ENCODE measurements around the gene LRMDA.

Gene LRMDA

DNA sequence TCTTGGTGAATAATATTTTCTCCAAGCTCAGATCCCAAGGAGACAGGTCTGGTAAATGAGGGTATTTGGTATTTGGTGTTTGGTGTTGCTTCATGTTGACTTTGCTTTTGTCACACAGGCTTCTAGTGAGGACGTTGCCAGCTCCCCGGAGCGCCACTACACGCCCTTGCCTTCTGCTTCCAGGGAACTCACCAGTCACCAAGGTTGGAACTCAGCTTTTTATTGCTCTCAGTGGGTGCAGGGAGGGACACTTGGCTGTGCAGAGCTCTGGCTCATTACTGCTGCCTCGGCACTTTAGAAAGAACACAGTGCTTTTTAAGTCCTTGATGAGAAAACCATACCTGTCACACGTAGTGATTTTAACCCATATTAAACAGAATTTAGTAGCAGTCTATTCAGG is 892.9 kb downstream of the LRMDA start:
- Mint-ChIP-seq H3K36me3 (ENCODE audit: low read depth) (no peaks in the 10 kb centered on the region), H3K27me3 (ENCODE audit: low read depth) (no peaks in the 10 kb centered on the region), H3K4me1 (ENCODE audit: low read depth) (no peaks in the 10 kb centered on the region), H3K9me3 (no peaks in the 10 kb centered on the region), H3K27ac (no peak overlapping the region), H3K4me3 (no peak overlapping the region)

DNA sequence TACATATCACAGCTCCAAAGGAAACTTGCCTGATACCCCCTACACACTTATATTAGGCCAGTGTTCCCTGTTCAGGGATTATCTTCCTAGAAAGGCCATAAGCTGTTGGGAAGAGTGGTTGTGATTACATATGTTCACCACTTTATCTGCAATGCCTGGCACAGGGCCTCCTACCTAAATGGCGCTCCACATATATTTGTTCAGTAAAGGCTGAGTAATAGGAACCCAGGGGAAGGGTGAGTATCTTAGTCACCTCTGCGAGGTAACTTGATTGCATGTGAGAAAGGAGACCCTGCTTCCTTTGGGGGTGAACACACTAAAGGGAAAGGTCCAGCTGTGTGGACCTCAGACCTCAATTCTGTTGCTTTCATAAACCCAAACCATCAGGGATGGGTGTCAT is 896.0 kb downstream of the LRMDA start:
- Mint-ChIP-seq H3K36me3 (ENCODE audit: low read depth) (no peaks in the 10 kb centered on the region), H3K27ac (no peak overlapping the region), H3K27me3 (ENCODE audit: low read depth) (no peaks in the 10 kb centered on the region), H3K4me1 (ENCODE audit: low read depth) (no peaks in the 10 kb centered on the region), H3K9me3 (no peaks in the 10 kb centered on the region), H3K4me3 (no peak overlapping the region)

DNA sequence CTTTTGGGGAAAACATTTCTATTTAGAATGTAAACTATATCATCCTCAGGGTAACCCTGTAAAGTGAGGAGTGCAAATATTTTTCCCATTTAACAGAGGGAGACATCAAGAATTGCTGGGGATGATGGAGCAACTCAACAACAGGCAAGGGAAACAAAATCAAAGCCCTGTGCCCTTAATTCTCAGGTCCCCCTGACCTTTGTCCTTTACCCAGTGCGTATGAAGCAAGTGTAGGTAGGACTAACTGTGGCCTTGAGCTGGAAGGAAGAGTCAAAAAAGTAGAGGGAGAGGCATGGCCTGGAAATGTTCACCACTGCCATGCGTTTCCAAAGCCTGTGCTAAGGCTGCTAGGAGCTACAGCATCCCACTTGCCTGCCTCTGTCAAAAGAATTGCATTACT is 896.9 kb downstream of the LRMDA start:
- no peaks in the 10 kb centered on the region for H3K36me3 Mint-ChIP-seq (ENCODE audit: low read depth)
- H3K9me3 Mint-ChIP-seq: no peaks in the 10 kb centered on the region
- H3K4me1 Mint-ChIP-seq (ENCODE audit: low read depth): no peaks in the 10 kb centered on the region
- no peak overlapping the region for H3K27ac Mint-ChIP-seq
- H3K4me3 Mint-ChIP-seq: no peak overlapping the region
- H3K27me3 Mint-ChIP-seq (ENCODE audit: low read depth): no peaks in the 10 kb centered on the region

DNA sequence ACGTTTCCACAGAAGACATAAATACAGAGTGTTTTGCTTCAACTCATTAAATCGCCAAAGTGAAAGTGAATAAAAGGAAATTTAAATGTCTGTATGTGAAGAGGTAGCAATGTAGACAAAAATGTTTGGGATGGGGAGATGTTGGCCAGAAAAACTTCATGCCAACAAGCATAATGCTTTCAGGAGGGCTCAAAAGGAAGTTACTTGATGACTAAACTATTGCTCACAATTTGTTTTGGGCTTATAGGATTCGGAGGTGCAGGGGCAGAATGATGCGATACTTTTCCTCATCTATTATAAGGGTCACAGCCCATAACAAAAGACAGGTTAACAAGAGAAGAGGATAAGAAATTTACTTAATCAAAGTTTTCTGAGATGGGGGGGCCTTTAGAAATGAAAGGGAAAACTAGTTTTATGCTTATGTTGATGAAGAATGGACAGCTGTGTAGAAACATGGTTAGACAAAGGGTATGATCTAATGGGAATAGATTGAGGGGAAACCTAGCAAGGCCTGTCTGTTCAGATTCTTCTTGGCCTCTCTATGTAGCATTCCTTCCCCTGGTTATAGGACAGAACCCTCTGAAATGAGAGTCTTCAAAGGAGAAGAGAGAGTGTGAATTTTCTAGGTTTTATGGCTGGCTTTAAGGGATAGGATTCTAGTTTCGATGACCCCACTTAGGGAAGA is 898.6 kb downstream of the LRMDA start:
- H3K4me1 Mint-ChIP-seq (ENCODE audit: low read depth): no peaks in the 10 kb centered on the region
- no peak overlapping the region for H3K4me3 Mint-ChIP-seq
- H3K27ac Mint-ChIP-seq: no peak overlapping the region
- no peaks in the 10 kb centered on the region for H3K36me3 Mint-ChIP-seq (ENCODE audit: low read depth)
- H3K27me3 Mint-ChIP-seq (ENCODE audit: low read depth): no peaks in the 10 kb centered on the region
- no peaks in the 10 kb centered on the region for H3K9me3 Mint-ChIP-seq

DNA sequence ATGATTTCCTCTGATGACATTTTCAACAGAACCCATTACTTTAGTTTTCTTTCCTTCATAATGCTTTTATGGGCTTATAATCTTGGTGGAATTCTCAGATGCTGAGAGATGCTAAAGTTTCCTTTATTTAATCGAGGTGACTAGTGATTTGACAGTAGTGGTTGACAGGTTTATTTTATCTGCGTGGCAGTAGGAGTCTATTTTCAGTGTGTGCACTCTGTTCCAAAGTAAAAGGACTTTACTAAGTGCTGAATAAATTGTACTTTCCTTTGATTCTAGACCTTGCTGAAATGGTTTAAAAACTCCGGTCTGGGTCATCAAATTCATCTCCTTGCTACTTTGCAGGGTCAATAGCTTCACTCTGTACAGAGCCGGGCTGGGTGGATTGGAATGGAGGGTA is 900.3 kb downstream of the LRMDA start:
- no peaks in the 10 kb centered on the region for H3K4me1 Mint-ChIP-seq (ENCODE audit: low read depth)
- no peaks in the 10 kb centered on the region for H3K36me3 Mint-ChIP-seq (ENCODE audit: low read depth)
- H3K27me3 Mint-ChIP-seq (ENCODE audit: low read depth): no peaks in the 10 kb centered on the region
- no peak overlapping the region for H3K27ac Mint-ChIP-seq
- H3K4me3 Mint-ChIP-seq: no peak overlapping the region
- H3K9me3 Mint-ChIP-seq: no peaks in the 10 kb centered on the region

DNA sequence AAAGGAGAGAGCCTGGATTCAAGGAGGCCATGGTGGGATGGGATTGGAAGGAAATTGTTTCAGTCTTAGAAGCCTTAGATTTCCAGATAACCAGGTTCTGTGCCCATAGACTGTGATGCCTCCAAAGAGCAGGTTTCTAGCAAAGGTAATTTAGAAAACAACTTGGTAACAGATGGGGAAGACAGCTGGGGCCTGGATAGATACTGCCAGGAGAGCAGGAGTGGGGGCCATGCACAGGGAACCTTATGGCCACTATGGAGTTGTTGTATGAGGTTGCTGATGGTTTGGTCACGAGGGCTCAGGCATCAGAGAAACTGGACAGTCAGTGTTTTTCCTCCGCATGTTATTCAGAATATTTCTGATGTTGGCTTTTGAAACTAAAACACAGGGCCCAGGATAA is 901.9 kb downstream of the LRMDA start:
- no peaks in the 10 kb centered on the region for H3K9me3 Mint-ChIP-seq
- H3K27ac Mint-ChIP-seq: no peak overlapping the region
- H3K4me1 Mint-ChIP-seq (ENCODE audit: low read depth): no peaks in the 10 kb centered on the region
- H3K36me3 Mint-ChIP-seq (ENCODE audit: low read depth): no peaks in the 10 kb centered on the region
- H3K27me3 Mint-ChIP-seq (ENCODE audit: low read depth): no peaks in the 10 kb centered on the region
- no peak overlapping the region for H3K4me3 Mint-ChIP-seq

DNA sequence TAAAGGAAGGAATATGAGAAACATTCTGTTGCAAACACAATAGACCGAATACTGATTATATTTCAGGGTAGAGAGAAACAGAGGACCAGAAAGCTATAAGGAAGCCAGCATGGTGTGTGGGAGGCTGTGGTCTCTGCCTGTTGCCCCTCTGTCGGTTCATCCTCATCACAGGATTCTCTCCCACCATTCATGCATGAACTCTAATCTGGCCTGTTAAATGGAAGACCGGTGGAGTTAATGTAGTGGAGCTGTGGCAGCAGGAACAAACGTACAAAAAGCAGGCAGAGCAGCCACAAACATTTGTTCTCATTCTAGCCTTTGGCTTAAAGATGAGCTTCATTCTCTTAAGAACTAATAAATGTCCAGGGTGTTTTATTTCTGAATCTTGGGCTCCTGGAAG is 902.4 kb downstream of the LRMDA start:
- H3K4me1 Mint-ChIP-seq (ENCODE audit: low read depth): no peaks in the 10 kb centered on the region
- no peaks in the 10 kb centered on the region for H3K27me3 Mint-ChIP-seq (ENCODE audit: low read depth)
- H3K36me3 Mint-ChIP-seq (ENCODE audit: low read depth): no peaks in the 10 kb centered on the region
- no peak overlapping the region for H3K27ac Mint-ChIP-seq
- H3K9me3 Mint-ChIP-seq: no peaks in the 10 kb centered on the region
- H3K4me3 Mint-ChIP-seq: no peak overlapping the region

DNA sequence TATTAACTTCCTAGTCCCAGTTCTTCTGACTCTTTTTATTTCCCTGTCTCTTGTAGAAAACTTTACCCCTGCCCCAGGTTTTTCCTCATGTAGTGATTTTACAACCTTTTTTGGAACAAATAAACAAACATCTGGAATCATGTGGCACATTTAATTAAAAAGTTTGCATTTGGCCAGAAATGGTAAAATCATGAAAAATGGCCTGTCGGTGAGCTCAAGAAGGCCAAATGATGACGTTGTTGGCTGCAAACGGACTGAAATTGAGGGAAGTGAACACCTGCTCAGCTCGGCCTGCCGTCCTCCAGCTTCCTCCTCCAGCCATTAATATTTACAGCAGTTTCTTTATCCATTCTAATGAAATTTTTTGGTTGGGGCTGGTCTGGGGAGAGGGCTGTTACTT is 902.8 kb downstream of the LRMDA start:
- H3K27ac Mint-ChIP-seq: no peak overlapping the region
- H3K4me3 Mint-ChIP-seq: no peak overlapping the region
- no peaks in the 10 kb centered on the region for H3K4me1 Mint-ChIP-seq (ENCODE audit: low read depth)
- H3K36me3 Mint-ChIP-seq (ENCODE audit: low read depth): no peaks in the 10 kb centered on the region
- H3K27me3 Mint-ChIP-seq (ENCODE audit: low read depth): no peaks in the 10 kb centered on the region
- H3K9me3 Mint-ChIP-seq: no peaks in the 10 kb centered on the region

DNA sequence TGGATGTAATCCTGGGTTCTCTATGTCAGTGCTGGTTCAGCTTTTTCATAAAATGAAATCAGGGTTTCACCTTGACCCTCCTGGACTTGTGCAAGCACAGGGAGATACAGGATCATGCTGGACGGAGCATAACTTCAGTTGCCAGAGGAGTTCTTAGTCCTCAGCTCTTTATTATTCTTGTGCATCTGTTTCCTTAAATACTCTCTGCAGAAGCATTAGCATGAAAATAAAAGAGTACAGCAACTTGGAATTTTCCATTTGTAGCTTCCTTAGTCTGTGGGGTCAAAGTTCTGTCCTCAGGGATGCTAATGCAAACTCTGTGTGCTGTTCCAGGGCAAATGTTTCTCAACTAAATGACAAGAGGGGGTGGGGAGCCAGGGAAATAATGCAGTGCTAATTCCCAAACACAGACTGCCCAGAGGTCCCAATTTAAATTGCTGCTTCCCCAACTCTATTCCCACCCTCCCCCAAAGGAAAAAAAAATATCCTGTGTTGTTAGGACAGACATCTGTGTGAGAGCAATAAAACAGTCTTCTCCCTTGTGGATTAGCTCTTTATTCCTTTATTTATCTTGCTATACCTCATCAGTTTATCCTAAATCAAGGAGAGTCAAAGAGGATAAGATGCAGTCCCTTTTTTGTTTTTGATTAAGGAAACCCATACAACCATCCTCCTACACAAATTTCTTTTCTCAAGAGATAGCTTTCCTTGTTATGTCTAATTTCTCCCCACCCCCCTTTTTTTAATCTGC is 905.0 kb downstream of the LRMDA start:
- H3K9me3 Mint-ChIP-seq: no peaks in the 10 kb centered on the region
- H3K4me3 Mint-ChIP-seq: no peak overlapping the region
- H3K36me3 Mint-ChIP-seq (ENCODE audit: low read depth): no peaks in the 10 kb centered on the region
- H3K27ac Mint-ChIP-seq: no peak overlapping the region
- no peaks in the 10 kb centered on the region for H3K4me1 Mint-ChIP-seq (ENCODE audit: low read depth)
- H3K27me3 Mint-ChIP-seq (ENCODE audit: low read depth): no peaks in the 10 kb centered on the region

DNA sequence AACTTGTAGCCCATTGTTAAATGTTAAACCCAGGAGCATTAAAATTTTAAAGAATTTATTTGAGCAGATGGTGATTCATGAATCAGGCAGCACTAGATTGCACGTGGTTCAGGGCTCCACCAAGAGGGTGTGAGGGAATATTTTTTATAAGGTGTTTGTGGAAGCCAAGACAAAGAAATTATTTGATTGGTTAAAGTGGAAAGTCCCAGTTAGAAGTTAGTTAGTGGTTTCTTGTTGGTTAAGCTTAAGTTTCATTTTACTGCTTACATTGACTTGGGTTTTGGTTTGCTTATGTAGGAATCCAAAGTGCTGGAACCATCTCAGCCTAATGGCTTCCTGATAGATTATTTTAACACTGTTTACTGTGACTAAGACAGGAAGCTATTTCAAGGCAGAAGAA is 906.2 kb downstream of the LRMDA start:
- H3K27ac Mint-ChIP-seq: no peak overlapping the region
- H3K9me3 Mint-ChIP-seq: no peaks in the 10 kb centered on the region
- H3K27me3 Mint-ChIP-seq (ENCODE audit: low read depth): no peaks in the 10 kb centered on the region
- H3K4me3 Mint-ChIP-seq: no peak overlapping the region
- no peaks in the 10 kb centered on the region for H3K36me3 Mint-ChIP-seq (ENCODE audit: low read depth)
- no peaks in the 10 kb centered on the region for H3K4me1 Mint-ChIP-seq (ENCODE audit: low read depth)

DNA sequence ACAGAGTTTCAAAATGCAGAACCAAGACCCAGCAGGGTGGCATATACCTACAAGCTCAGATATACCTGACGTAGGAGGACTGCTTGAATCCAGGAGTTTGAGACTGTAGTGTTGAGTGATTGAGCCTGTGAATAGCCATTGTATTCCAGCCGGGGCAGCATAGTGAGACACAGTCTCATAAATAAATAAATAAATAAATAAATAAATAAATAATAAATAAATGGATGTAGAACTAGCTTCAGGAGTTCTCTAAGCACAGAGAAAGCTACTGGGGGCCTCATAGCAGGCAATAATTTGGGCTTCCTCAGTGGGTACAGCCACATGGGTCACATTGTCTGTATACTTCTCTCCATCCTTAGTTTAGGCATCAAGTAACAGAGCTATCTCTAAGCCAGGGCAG is 906.8 kb downstream of the LRMDA start:
- Mint-ChIP-seq H3K36me3 (ENCODE audit: low read depth) (no peaks in the 10 kb centered on the region), H3K4me3 (no peak overlapping the region), H3K27ac (no peak overlapping the region), H3K4me1 (ENCODE audit: low read depth) (no peaks in the 10 kb centered on the region), H3K9me3 (no peaks in the 10 kb centered on the region), H3K27me3 (ENCODE audit: low read depth) (no peaks in the 10 kb centered on the region)

DNA sequence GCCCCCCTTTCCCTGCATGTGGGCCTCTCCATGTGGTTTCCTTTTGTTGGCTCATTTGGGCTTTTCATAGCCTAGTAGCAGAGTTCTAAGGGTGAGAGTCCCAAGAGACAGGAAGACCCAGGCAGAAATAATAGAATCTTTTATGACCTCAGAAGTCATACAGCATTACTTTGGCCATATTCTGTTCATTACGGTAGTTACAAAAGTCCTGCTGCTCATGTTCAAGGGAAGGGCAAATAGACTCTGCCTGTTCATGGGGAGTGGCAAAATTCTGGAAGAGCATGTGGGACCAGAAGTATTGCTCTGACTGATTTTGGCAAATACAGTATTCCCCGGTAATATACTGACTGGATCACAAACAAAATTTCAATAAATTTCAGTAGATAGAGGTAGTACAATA is 910.3 kb downstream of the LRMDA start:
- H3K9me3 Mint-ChIP-seq: no peaks in the 10 kb centered on the region
- H3K27me3 Mint-ChIP-seq (ENCODE audit: low read depth): no peaks in the 10 kb centered on the region
- no peaks in the 10 kb centered on the region for H3K36me3 Mint-ChIP-seq (ENCODE audit: low read depth)
- H3K4me1 Mint-ChIP-seq (ENCODE audit: low read depth): no peaks in the 10 kb centered on the region
- H3K4me3 Mint-ChIP-seq: no peak overlapping the region
- no peak overlapping the region for H3K27ac Mint-ChIP-seq

DNA sequence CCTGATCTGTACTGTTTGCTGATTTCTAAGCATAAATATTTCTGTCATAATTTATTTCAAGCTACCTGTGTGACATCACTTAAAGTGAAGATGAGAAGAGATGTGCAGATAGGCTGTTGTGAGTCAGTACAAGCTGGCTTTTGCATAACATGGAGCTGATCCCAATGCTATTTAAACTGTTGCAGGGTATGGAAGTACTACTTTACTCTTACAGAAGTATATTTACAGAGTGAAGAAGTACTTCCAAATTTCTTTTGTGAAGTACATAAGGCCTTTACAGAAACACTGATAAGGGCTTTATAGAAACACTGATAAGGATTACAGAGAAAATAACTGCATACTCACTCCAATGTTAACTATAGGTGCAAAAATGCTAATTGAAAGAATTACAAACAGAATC is 911.6 kb downstream of the LRMDA start:
- Mint-ChIP-seq H3K27ac (no peak overlapping the region), H3K4me1 (ENCODE audit: low read depth) (no peaks in the 10 kb centered on the region), H3K4me3 (no peak overlapping the region), H3K27me3 (ENCODE audit: low read depth) (no peaks in the 10 kb centered on the region), H3K9me3 (no peaks in the 10 kb centered on the region), H3K36me3 (ENCODE audit: low read depth) (no peaks in the 10 kb centered on the region)

DNA sequence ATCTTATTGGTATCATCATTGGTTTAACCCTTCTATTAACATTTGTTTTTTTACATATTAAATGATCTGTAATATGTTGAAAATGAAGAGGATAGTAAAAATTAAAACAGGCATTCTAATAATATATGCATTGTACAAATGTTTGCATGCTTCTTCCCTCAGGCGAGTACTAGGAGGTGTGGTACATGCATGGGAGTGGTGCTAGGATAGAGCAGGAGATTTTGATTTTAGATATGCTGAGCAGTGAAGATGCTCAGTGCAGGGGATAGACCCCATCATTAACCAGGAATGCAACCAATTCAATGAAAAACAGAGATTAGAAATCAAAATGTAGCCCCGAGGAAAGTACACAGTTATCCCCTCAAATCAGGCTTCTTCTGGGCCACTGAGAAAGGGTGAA is 916.4 kb downstream of the LRMDA start:
- Mint-ChIP-seq H3K36me3 (ENCODE audit: low read depth) (no peaks in the 10 kb centered on the region), H3K27me3 (ENCODE audit: low read depth) (no peaks in the 10 kb centered on the region), H3K4me3 (no peak overlapping the region), H3K9me3 (no peaks in the 10 kb centered on the region), H3K27ac (no peak overlapping the region), H3K4me1 (ENCODE audit: low read depth) (no peaks in the 10 kb centered on the region)

DNA sequence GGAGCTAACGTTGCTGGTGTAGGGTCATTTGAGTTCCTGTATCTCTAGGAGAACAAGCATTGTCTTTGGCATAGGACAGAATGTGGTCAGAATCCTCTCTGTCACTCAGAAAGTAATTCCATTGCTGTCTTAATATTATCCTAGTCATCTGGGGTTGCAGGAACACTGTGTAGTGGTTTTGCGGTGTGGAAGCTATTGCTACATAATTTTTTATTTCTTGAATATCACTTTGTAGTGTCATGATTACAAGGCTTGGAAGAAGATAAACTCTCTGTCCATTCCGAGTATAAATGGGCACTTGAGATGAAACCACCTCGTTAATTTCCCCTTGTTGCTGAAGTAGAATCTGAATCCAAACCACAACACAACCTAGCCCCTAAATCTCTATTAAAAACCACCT is 919.2 kb downstream of the LRMDA start:
- Mint-ChIP-seq H3K27me3 (ENCODE audit: low read depth) (no peaks in the 10 kb centered on the region), H3K9me3 (no peaks in the 10 kb centered on the region), H3K36me3 (ENCODE audit: low read depth) (no peaks in the 10 kb centered on the region), H3K27ac (no peak overlapping the region), H3K4me3 (no peak overlapping the region), H3K4me1 (ENCODE audit: low read depth) (no peaks in the 10 kb centered on the region)

All from T-helper 1 cell treated with Interleukin-12 subunit alpha and Interleukin-12 subunit beta and Interleukin-4 antibody, amounts not matched to agents 30 μg/mL and 1 μg/mL, for 36 hours (primary cell).